ENCODE data around the gene BTF3.
"Not testable (repeated sequence)": the region's sequence is repeated elsewhere in the genome, so short reads cannot be mapped to it uniquely, and the experiment has no call there.

The BTF3 gene

GRCh38 chr5:73498057-73498992 is at the start of gene BTF3:
Gene BTF3 (plus strand): TSS chr5:73498442. CDS start chr5:73498668, 226 bp downstream.
- peak; percentile 96 for DNase-seq

GRCh38 chr5:73448463-73449136 is 49.6 kb upstream of the BTF3 start, which contains the start of gene FOXD1:
Gene FOXD1 (minus strand): TSS chr5:73448777. CDS start chr5:73448362, 415 bp downstream.
- DNase-seq: peak; percentile 80

GRCh38 chr5:73450137-73450536 is 48.1 kb upstream of the BTF3 start:
- no peak for DNase-seq

- no peak for DNase-seq
These were observed 47.5 kb upstream of the BTF3 start for GRCh38 chr5:73450672-73451223.

GRCh38 chr5:73451224-73452130 is 46.8 kb upstream of the BTF3 start:
- peak; percentile 88 for DNase-seq

GRCh38 chr5:73452215-73452614 is 46.0 kb upstream of the BTF3 start:
- no peak for DNase-seq

- DNase-seq: peak; percentile 59
These were observed 43.7 kb upstream of the BTF3 start for GRCh38 chr5:73454379-73455036.

GRCh38 chr5:73456462-73456861 is 41.8 kb upstream of the BTF3 start:
- not testable (repeated sequence) for DNase-seq

GRCh38 chr5:73459366-73459765 is 38.9 kb upstream of the BTF3 start:
- no peak for DNase-seq

GRCh38 chr5:73460133-73460532 is 38.1 kb upstream of the BTF3 start:
- DNase-seq: no peak

GRCh38 chr5:73464016-73464745 is 34.1 kb upstream of the BTF3 start:
- no peak for DNase-seq

GRCh38 chr5:73468638-73469037 is 29.6 kb upstream of the BTF3 start:
- not testable (repeated sequence) for DNase-seq

GRCh38 chr5:73469878-73470277 is 28.4 kb upstream of the BTF3 start:
- DNase-seq: no peak

- no peak for DNase-seq
These were observed 26.6 kb upstream of the BTF3 start for GRCh38 chr5:73471654-73472053.

- no peak for DNase-seq
These were observed 26.1 kb upstream of the BTF3 start for GRCh38 chr5:73472116-73472515.

GRCh38 chr5:73480500-73480899 is 17.7 kb upstream of the BTF3 start:
- DNase-seq: no peak

- DNase-seq: no peak
These were observed 15.7 kb upstream of the BTF3 start for GRCh38 chr5:73482383-73483136.

- DNase-seq: no peak
These were observed 14.6 kb upstream of the BTF3 start for GRCh38 chr5:73483676-73484075.

- no peak for DNase-seq
These were observed 13.7 kb upstream of the BTF3 start for GRCh38 chr5:73484511-73484910.

GRCh38 chr5:73485715-73486114 is 12.5 kb upstream of the BTF3 start:
- DNase-seq: no peak

Measured in activated CD8-positive, alpha-beta memory T cell treated with anti-CD3 and anti-CD28 coated beads for 24 hours (primary cell).